HG02642 (cell line): ENCODE results near the gene CACNG1.
"Not testable (repeated sequence)": the region's sequence is repeated elsewhere in the genome, so short reads cannot be mapped to it uniquely, and the experiment has no call there.

Experiments
- ATAC-seq: cut with Tn5 transposase; IDR thresholded peaks from one replicate; pipeline ENCODE4 v1.9.1; 2021; ENCODE audit warnings: mild to moderate bottlenecking; ENCODE audit not compliant: unreplicated experiment, poor library complexity

CACNG1 gene

DNA sequence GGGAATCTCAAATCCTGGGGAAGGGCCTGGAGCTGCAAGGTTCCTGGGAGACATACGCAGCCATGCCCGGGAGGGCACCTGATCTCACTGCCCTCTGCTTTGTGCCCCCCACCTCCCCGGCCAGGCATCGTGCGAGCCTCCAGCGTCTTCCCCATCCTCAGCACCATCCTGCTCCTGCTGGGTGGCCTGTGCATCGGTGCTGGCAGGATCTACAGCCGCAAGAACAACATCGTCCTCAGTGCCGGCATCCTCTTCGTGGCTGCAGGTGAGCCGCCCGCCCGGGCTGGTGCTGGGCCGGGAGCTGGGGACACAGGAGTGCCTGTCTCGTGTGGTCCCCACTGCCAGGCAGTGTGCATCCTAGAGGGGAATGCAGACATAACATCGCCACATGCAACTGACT lies 19.6 kb upstream of the CACNG1 start:
- ATAC-seq = no peak

DNA sequence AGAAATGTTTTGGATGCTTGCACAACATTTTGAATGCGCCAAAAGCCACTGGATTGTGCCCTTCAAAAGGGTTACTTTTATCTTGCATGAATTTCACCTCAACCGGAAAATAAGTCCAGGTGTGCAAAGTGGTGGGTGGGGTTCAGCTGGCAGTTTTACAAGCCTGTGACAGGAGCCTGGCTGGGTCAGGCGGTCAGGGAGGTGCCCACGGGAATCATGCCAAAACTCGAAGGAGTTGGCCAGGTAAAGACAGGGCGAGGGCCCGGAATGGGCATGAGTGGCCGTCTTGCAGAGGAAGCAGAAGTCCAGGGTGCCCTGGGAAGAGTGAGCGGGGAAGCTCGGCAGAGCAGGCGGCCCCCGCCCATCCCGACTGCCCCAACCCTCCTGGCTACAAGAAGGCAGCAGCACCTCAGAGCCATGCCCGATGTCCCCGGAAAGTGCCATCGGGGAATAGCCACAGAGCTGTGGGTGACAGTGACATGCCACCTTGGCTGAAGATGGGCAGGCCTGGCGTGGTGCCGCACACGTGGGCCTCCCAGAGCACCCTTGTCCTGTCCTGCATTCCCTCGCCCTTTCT lies 19.1 kb upstream of the CACNG1 start:
- no peak for ATAC-seq

DNA sequence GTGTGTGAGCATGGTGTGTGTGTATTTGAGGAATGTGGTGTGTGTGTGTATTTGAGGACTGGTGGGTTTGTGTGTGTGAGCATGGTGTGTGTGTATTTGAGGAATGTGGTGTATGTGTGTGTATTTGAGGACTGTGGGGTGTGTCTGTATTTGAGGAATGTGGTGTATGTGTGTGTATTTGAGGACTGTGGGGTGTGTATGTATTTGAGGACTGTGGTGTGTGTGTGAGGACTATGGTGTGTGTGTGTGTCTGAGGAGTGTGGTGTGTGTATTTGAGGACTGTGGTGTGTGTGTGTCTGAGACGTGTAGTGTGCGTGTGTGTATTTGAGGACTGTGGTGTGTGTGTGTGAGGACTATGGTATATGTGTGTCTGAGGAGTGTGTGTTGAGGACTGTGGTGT lies 18.0 kb upstream of the CACNG1 start:
- ATAC-seq = no peak

- no peak for ATAC-seq
Observed at GRCh38 chr17:67027031-67027628, 17.2 kb upstream of the CACNG1 start.

DNA sequence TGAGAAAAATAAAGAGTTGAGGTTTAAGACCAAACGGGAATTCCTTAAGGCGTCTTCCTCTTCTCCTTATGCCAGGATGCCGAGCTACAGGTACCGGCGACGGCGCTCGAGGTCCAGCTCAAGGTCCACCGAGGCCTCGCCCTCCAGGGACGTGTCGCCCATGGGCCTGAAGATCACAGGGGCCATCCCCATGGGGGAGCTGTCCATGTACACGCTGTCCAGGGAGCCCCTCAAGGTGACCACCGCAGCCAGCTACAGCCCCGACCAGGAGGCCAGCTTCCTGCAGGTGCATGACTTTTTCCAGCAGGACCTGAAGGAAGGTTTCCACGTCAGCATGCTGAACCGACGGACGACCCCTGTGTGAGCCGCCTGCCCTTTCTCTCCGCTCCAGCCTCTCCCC lies 13.7 kb upstream of the CACNG1 start:
- ATAC-seq = no peak

GRCh38 chr17:67032382-67032781 lies 12.0 kb upstream of the CACNG1 start:
- ATAC-seq = no peak

DNA sequence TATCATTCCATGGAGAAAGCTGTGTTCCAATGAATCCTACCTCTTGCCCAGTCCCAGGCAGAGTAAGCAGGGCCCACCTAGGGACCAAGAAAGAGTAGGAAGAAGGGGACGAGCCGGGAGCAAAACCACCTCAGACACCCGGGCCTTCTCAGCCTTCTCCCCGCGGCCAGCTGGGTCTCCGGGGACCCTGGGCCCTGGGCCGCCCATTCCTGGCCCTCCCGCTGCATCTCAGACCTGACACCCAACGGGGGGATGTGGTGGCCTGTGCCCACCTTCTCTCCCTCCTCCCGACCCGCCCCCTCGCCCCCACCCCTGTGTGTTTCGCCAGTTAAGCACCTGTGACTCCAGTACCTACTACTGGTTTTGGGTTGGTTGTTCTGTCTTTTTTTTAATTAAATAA lies 11.4 kb upstream of the CACNG1 start:
- no peak for ATAC-seq

DNA sequence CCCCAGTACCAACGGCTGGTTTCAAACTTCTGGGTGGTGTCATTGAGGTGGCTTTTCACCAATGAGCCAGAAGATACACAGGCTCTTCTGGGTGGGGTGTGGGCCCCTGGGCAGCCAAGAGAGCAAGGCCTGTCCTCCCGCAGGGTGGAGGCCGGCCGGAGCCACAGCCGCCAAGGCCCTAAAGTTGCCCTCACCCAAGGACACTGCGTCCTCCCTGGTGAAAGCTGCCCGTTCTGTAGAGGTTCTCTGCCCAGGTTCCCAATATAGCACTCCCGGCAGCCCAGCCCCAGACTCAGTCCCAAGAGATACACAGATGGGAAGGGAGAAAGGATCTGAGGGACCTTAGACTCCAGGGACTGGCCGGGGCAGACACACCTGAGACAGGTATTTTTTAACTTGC lies 10.7 kb upstream of the CACNG1 start:
- no peak for ATAC-seq

DNA sequence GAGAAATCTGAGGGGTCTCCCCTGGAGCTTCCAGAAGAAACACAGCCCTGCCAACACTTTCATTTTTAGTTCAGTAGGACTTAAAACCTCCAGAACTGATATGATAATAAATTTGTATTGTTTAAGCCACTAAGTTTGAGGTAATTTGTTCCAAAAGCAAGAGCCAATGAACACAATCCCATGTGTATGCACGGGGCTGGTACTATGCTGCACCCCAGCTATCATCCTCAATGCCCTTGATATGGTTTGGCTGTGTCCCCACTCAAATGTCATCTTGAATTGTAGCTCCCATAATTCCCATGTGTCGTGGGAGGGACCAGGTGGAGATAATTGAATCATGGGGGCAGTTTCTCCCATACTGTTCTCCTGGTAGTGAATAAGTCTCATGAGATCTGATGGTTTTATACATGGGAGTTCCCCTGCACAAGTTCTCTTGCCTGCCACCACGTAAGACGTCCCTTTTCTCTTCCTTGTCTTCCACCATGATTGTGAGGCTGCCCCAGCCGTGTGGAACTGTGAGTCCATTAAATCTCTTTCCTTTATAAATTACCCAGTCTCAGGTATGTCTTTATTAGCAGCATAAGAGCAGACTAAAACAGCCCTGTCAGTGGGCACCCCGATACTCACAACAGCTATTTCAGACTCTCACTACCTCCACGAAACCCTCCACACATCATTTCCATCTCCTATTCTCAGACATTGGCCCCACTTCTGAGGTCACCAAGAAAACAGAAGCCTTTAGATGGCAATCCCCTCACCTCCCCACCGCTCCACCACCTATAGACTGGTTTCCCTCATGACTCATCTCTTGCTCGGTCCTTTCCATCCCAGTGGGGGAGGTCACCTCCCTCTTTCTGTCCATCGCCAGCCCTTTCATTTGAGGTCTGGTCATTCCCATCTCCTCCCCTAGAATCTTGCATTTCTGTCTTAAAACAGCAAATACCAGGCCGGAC lies 8.9 kb upstream of the CACNG1 start:
- no peak for ATAC-seq

GRCh38 chr17:67038861-67039365 lies 5.4 kb upstream of the CACNG1 start:
- no peak for ATAC-seq

DNA sequence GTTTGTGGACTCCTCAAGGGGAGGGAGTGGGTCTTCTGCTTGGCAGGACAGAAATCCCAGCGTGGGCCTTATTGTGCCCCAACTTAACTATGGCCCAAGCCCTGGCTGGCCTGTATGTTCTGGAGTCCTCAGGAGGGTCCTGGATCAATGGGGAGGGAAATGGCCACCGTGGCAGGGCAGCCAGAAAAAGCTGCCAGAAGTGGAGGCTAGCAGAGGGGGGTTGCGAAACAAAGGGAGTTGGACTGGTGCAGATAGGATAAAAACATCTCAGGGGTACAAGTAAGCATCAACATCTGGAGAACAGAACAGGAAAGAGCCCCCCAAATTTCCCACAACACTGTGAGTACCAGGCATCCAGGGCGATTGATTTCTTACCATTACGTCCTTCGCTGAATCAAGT lies 3.7 kb upstream of the CACNG1 start:
- no peak for ATAC-seq

DNA sequence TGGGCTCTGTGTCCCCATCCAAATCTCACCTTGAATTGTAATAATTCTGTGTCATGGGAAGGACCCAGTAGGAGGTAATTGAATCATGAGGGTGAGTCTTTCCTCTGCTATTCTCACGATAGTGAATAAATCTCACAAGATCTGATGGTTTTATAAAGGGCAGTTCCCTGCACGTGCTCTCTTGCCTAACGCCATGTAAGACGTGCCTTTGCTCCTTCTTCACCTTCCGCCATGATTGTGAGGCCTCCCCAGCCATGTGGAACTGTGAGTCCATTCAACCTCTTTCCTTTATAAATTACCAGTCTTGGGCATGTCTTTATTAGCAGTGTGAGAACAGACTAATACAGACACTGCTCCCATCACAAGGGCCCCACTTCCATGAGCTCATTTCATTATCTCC lies 3.2 kb upstream of the CACNG1 start:
- ATAC-seq = not testable (repeated sequence)

DNA sequence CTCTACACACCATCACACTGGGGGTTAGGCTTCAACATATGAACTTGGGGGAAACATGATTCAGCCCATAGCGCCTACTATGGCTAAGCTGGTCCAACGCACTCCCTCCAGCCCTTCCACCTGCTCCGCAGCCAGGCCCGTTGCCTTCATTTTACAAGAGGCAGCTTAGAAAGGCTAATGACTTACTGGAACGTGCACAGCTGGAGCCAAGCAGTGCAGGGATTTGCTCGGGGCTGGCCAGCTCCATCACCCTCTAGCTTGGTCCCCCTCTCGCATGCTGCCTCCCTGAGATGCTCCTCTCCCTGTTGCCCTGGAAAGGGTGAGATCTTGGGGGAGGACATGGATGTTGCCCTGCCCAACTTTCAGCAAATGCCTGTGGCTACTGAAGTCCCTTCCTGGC lies 2.8 kb upstream of the CACNG1 start:
- ATAC-seq = no peak

- no peak for ATAC-seq
Observed at GRCh38 chr17:67041941-67042899, 2.1 kb upstream of the CACNG1 start.

DNA sequence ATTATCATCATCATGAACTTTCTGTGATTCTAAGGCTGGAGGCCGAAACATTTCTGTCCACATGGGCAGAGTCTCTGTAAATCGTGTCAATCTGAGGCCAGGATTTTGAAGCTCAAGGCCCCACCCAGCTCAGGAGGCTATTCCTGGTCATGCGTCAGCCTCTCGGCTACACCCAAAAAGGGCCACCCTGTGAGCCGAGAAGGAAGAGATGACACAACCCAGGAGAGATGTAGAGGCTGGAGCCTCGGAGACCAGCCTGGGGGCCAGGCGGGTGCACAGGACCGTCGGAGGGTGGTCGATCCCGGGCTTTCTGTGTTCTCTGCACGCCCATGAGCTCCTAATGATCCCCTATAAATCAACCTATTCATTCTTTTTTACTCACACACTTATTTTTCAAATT lies 1.1 kb upstream of the CACNG1 start:
- no peak for ATAC-seq

DNA sequence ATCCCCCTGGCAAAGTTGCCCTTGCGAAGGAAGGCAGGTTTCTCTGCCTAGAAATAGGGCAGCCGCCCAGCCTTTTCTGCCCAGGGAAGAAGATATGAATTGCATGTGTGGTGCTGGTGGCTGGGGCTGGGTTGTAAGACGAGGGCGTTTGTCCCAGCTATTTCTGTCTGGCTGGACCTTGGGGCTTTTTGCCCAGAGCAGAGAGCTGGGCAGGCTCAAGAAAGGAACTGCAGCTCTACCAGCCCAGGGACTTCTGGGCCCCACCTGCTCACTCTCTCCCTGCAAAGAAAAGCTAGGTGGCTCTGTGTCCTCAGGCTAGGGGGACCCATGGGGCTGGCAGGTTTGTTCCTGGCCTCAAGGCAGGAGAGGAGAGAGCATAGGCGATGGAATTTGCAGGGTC lies 586 bp downstream of the CACNG1 start:
- no peak for ATAC-seq

DNA sequence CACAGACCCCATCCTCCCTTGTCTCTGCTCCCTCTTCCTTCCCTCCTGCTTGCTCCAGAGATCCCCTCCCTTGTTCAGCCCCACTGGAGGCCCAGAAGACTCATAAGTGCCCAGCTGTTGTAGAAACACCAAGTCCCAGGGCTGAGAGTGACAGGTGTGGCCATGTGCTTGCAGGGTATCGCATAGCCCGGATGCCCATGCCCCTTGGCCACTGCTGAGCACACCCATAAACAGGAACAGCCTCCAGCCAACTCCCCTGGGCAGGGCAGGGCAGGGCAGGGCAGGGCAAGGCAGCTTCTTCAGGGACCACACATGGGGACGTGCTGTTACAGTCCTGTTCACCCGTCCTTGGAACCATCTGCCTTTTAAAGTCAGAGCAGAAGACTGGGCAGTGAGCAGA lies 2.0 kb downstream of the CACNG1 start:
- ATAC-seq = no peak

- no peak for ATAC-seq
Observed at GRCh38 chr17:67047382-67047781, 3.0 kb downstream of the CACNG1 start.

DNA sequence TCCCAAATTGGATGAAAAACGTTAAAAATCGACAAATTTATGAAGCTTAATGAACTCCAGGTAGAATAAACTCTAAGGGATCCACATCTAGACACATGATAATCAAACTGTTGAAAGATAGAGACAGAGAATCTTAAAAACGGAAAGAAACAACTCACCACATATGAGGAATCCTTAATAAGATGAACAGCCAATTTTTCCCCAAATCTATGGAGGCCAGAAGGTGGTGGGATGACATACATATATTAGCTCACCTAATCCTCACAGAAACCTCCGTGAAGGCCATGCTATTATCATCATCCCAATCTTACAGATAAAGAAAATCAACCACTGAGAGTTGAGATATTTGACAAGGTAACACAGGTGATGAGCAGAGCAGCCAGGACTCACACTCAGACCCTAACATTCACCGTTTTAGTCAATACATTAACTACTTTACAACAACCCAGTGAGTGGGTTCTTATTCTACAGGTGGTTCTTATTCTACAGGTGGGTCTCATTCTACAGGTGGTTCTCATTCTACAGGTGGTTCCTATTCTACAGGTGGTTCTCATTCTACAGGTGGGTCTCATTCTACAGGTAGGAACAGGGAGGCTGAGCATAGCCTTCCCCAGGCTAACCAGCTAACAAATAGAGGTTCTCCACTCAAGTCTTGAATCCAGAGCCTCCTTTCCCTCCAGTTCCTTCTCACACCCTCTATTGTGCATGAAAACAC lies 4.8 kb downstream of the CACNG1 start:
- no peak for ATAC-seq

DNA sequence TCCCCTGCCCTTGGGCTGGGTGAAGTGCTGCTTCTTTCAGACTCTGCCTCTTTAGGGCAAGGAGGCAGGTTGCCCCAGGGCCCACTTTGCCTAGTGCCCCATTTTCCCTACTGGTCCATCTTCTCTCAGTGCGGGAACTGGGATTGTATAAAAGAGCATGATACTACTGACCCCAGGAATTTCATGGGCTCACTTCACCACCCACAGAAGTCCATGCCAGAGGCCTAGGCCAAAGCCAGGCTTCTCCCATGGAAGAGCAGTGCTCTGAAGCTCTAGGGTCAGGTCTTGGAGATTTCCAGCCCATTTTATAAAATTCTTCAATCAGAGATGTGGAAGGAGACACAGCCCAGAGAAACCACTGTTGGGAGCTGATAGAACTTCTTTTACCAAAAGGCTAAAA lies 5.7 kb downstream of the CACNG1 start:
- ATAC-seq = no peak
